ENCODE data around the gene LIPG.
"Not testable (repeated sequence)": the region's sequence is repeated elsewhere in the genome, so short reads cannot be mapped to it uniquely, and the experiment has no call there.

Gene LIPG

DNA sequence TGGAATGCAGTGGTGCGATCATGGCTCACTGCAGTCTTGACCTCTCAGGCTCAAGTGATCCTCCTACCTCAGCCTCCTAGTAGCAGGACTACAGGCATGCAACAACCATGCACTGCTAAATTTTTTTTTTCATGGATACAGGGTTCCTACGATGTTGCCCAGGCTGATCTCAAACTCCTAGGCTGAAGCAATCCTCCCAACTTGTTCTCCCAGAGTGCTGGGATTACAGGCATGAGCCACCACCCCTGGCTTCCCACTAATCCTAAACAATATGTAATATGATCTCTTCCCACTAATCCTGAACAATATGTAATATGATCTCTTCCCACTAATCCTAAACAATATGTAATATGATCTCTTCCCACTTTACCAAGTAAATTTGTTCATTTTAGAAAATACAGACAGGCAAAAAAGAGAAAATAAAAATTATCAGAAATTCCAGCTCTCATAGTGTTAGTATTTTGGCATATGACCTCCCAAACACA lies 41.2 kb upstream of the LIPG start:
- DNase-seq (ENCODE audit: low read depth), result peak; percentile 17
- TF ChIP-seq, protein P1, sequence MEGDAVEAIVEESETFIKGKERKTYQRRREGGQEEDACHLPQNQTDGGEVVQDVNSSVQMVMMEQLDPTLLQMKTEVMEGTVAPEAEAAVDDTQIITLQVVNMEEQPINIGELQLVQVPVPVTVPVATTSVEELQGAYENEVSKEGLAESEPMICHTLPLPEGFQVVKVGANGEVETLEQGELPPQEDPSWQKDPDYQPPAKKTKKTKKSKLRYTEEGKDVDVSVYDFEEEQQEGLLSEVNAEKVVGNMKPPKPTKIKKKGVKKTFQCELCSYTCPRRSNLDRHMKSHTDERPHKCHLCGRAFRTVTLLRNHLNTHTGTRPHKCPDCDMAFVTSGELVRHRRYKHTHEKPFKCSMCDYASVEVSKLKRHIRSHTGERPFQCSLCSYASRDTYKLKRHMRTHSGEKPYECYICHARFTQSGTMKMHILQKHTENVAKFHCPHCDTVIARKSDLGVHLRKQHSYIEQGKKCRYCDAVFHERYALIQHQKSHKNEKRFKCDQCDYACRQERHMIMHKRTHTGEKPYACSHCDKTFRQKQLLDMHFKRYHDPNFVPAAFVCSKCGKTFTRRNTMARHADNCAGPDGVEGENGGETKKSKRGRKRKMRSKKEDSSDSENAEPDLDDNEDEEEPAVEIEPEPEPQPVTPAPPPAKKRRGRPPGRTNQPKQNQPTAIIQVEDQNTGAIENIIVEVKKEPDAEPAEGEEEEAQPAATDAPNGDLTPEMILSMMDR (conservative IDR thresholded peaks at IDR 0.05; ENCODE audit: low read length), result no peak
- no peak overlapping the region for H3K4me3 ChIP-seq (ENCODE audit: low read length)

DNA sequence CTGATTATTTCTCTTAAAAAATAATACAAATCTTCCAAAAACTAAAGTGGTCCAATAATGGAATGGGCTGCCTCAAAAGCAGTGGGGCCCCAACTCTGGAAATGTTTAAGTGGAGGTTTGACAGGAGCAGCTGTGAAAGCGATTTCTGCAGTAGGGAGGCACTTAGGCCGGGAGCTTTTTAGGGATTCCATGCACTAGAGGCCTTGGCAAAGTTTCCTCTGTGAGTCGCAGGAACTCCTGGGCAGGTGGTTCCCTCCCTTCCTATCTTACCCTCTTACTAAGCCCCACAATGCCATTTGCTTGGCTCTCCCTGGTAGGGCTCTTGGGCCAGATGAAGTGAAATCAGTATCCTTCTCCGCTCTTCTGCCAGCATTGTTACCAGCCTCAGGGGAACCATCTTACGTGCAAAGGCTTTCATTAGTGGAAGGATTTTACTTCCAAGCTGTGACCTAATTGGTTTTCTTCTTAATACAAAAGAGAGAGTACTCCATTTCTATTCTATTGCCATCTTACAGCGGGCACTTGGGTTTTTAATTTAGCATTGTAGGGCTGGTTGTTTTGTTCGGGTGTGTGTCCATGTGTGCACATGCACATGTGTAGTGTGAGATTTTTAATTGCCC lies 40.5 kb upstream of the LIPG start:
- no peak for DNase-seq (ENCODE audit: low read depth)
- H3K4me3 ChIP-seq (ENCODE audit: low read length), result no peak overlapping the region
- TF ChIP-seq, protein P1 (conservative IDR thresholded peaks at IDR 0.05; ENCODE audit: low read length), result no peak

DNA sequence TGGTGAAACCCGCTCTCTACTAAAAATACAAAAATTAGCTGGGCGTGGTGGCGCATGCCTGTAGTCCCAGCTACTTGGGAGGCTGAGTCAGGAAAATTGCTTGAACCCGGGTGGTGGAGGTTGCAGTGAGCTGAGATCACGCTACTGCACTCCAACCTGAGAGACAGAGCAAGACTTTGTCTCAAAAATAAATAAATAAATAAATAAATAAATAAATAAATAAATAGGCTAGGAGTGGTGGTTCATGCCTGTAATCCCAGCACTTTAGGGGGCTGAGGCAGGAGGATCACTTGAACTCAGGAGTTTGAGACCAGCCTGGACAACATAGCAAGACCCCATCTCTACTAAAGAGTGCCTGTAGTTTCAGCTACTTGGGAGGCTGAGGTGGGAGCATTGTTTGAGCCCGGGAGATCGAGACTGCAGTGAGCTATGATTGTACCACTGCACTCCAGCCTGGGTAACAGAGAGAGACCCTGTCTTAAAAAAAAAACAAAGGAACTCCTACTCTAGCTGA lies 38.2 kb upstream of the LIPG start:
- H3K4me3 ChIP-seq (ENCODE audit: low read length); DNase-seq (ENCODE audit: low read depth): not testable (repeated sequence)

DNA sequence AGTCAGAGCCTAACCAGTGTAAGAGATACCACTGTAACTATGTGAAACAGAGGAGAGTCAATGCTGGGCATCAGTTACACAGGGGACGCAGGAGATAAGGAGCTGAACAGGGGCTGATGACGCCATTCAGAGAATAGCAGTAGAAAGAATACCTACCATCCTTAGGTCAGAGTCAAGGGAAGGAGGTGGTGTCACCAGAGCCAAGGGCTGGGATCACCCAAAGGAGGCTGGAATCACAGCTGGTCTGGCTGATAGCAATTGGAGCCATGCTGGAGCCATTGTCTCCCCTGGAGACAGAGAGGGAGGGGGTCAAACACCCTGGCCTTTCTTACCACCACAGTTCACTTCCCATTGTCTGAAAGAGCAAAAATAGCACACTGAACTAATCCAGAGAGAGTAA lies 37.5 kb upstream of the LIPG start:
- no peak overlapping the region for H3K4me3 ChIP-seq (ENCODE audit: low read length)
- TF ChIP-seq, protein P1 (conservative IDR thresholded peaks at IDR 0.05; ENCODE audit: low read length), result no peak
- DNase-seq (ENCODE audit: low read depth), result no peak

DNA sequence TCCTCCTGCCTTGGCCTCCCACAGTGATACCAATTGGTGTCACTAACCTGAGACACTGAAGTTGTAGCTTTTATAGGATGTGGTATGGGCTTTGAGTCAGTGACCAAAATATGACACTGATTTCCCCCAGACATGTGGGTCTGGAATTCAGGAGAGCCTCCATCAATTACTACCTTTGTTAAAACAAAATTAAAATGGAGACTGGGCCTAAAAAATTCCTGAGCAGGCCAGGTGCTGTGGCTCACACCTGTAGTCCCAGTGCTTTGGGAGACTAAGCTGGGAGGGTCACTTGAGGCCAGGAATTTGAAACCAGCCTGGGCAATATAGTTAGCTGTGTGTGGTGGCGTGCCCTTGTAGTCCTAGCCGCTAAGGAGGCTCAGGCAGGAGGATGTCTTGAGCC lies 36.9 kb upstream of the LIPG start:
- no peak overlapping the region for H3K4me3 ChIP-seq (ENCODE audit: low read length)
- TF ChIP-seq, protein P1 (conservative IDR thresholded peaks at IDR 0.05; ENCODE audit: low read length), result no peak
- DNase-seq (ENCODE audit: low read depth), result no peak

DNA sequence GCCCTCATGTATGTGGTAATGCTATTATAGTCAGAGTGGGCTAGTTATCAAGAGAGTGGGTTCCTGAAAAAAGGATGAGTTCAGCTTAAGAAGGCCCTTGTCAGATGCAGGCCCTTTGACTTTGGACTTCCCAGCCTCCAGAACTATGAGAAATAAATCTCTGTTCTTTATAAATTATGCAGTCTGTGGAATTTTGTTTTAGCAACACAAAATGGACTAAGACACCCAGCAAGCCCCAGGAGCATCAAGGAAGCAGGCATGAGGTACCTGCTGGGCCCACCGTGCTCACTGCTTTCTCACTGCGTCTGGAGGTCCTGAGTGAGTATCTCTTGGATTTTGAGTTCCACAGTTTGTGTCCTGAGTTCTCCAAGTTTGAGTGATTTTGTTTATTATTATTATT lies 35.9 kb upstream of the LIPG start:
- TF ChIP-seq, protein P1 (conservative IDR thresholded peaks at IDR 0.05; ENCODE audit: low read length), result no peak
- no peak for DNase-seq (ENCODE audit: low read depth)
- no peak overlapping the region for H3K4me3 ChIP-seq (ENCODE audit: low read length)

DNA sequence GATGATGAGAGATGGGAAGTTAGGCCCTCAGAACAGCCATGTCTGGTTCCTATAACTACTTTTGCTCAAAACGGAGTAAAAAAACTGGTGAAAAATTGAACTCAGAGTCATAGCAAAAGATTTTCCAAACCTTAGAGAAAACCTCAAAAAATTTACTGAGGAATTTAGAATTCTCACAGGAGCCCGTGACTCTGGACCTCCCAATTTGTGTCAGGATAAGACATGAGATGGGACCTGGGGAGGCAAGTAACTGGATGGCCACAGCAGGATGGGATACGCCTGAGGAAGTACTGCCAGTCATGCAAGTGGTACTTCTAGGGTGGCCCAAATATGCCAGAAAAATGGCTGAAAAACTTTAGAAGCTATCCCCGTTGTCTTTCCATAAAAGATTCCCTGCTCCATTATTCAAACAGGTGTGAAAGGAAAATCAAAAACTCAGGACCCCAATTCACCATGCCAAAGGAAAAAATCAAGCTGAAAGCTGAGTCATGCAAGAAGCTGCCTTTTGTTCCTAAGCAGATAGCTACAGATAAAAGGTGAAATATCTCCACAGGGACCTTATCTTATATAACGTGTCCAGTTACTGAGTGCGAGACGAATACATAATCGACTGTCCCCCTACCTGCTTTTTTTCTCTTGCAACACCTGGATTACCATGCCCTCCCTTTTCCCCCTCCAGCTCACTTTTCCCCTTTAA lies 34.1 kb upstream of the LIPG start:
- H3K4me3 ChIP-seq (ENCODE audit: low read length), result no peak overlapping the region
- no peak for DNase-seq (ENCODE audit: low read depth)
- TF ChIP-seq, protein P1 (conservative IDR thresholded peaks at IDR 0.05; ENCODE audit: low read length), result no peak
